Keratinocyte (primary cell): ENCODE data around the gene ACBD3.

Source experiments
- CTCF ChIP-seq, 3 experiments: IDR thresholded peaks in 1 of 3; conservative IDR thresholded peaks in 1 of 3; optimal IDR thresholded peaks in 1 of 3; 2 replicates in 2 of 3; 3 replicates in 1 of 3; pipeline versions ENCODE3 to v1.5.1; 2011; ENCODE audit warnings: low read length in 3 of 3, mild to moderate bottlenecking in 3 of 3, moderate library complexity in 2 of 3, control low read depth in 1 of 3, inconsistent platforms in 1 of 3; ENCODE audit not compliant: insufficient read depth in 2 of 3; ENCODE audit errors: extremely low read depth in 1 of 3
- EZH2 ChIP-seq: IDR thresholded peaks from one replicate; pipeline ENCODE4 v1.6.1; 2012; ENCODE audit warnings: inconsistent platforms, mild to moderate bottlenecking, low read length, moderate library complexity

GRCh38 chr1:226202246-226202645 lies 15.7 kb upstream of the ACBD3 start:
- TF ChIP-seq CTCF (optimal IDR thresholded peaks at IDR 0.05 in 1 of 3, IDR thresholded peaks at IDR 0.05 in 1 of 3, conservative IDR thresholded peaks at IDR 0.05 in 1 of 3; ENCODE audit: extremely low read depth in 1 of 3, insufficient read depth in 2 of 3, low read length in 3 of 3): no peak
- no peak for TF ChIP-seq EZH2
